ENCODE results near the gene TUBB1. TPM values are rescaled to one million over a fixed set of nuclear protein-coding genes. Genes with fewer than 3 reads are reported as not detected.
A peak's percentile ranks its signal among the peaks of the same experiment; 100 is the strongest.

The TUBB1 gene
- total and polyA plus RNA-seq, 2 of the 4 experiments (the other 2 are of a cell fraction): not detected

DNA sequence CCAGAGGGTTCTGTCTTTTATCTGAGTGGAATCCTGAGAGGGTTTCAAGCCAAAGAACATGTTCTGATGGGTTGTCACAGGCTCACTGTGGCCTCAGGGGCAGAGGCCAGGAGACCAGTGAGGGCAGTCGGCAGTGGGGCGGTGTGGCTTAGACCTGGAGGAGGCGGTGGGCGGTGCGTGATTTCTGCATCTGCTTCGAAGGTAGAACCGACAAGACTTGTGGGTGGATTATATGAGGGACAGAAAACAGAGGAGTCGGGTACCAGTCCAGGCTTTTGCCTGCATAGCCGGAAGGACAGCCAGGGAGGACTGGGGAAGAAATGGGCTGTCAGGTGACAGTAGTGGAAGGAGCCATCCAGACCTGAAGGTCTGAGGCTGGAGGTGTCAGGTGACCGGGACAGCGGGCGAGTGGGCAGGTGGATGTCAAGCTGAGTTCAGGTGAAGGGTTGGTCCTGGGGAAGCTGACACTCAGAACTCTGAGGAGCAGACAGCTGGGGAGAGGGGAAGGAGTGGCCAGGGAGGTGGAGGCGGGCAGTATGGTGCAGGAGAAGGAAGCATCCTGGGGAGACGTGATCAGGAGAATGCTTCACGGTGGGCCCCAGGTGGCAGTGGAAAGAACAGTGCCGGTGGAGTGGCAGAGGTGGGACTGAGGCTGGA, 15.3 kb upstream of the TUBB1 start:
- Histone ChIP-seq H3K14ac (replicated peaks; ENCODE audit: low read depth, low read length) (no peak overlapping the region), H4K8ac (ENCODE audit: low read depth in 2 of 2, low read length in 2 of 2) (no peak overlapping the region), H3K4me1 (ENCODE audit: control insufficient read depth, insufficient read depth, low read length) (peaks cover 12% of the 10 kb centered on the region), H4K20me1 (ENCODE audit: insufficient read depth, low read length) (no peaks in the 10 kb centered on the region; the same call in 1 of the 2 replicates), H3K27me3 (ENCODE audit: control insufficient read depth, insufficient read depth, low read length) (no peaks in the 10 kb centered on the region), H4K5ac (ENCODE audit: low read depth, low read length) (no peak overlapping the region), H2AK5ac (ENCODE audit: low read depth, low read length) (no peak overlapping the region), H2BK20ac (ENCODE audit: low read depth, low read length) (no peak overlapping the region), H2BK5ac (ENCODE audit: low read depth, low read length, poor library complexity, severe bottlenecking) (no peak overlapping the region), H3K36me3 (ENCODE audit: control insufficient read depth, insufficient read depth, low read length) (peaks cover 11% of the 10 kb centered on the region), H3K18ac (ENCODE audit: low read depth, low read length) (no peak overlapping the region), H2BK15ac (ENCODE audit: low read depth, low read length) (no peak overlapping the region), H4K91ac (ENCODE audit: insufficient read depth, low read depth, low read length) (no peak overlapping the region), H3K79me1 (ENCODE audit: low read depth in 1 of 2, low read length in 2 of 2) (peaks cover 10 to 35% of the 10 kb centered on the region in 2 experiments; a peak in 3 of 4 replicates), H3K9ac (ENCODE audit: low read depth, low read length) (no peak overlapping the region), H3K4me3 (ENCODE audit: insufficient read depth, low read depth, low read length) (no peak overlapping the region), H3K23ac (ENCODE audit: low read depth, low read length) (no peak overlapping the region), H3K4ac (ENCODE audit: low read depth, low read length) (no peak overlapping the region), H3K4me2 (ENCODE audit: low read depth, low read length) (no peak overlapping the region), H3K9me1 (ENCODE audit: insufficient read depth, low read length) (peaks cover 11% of the 10 kb centered on the region; the same call in 1 of the 2 replicates), H2AK9ac (replicated peaks; ENCODE audit: low read depth, low read length, poor library complexity) (peak overlapping the region; percentile 70), H2BK120ac (ENCODE audit: low read depth, low read length) (no peak overlapping the region), H3K56ac (ENCODE audit: extremely low read depth, insufficient read depth, low read length) (no peak overlapping the region), H3K9me3 (ENCODE audit: control insufficient read depth, insufficient read depth, low read length) (no peaks in the 10 kb centered on the region), H3K27ac (ENCODE audit: insufficient read depth, low read length) (no peak overlapping the region), H2AFZ (replicated peaks; ENCODE audit: low read length, poor library complexity) (no peak overlapping the region)
- intact Hi-C loops (cut with micrococcal nuclease) (no loop called here), dilution Hi-C loops (cut with HindIII; ENCODE audit: low sequenced_read_pairs, unreplicated experiment) (no loop called here), in situ Hi-C loops (cut with MboI; ENCODE audit: low sequenced_read_pairs) (no loop called here)
- ChIA-PET CTCF (no interaction called here), POLR2A (ENCODE audit: unreplicated experiment) (no interaction called here)
- 92% methylated on average over 5 of the region's 16 CpGs; no CpG with 5 or more reads in 1 of the 2 experiments for WGBS, 2 experiments (ENCODE audit: extremely low coverage in 2 of 2, insufficient read length in 1 of 2)
- ATAC-seq (ENCODE audit: low read depth): no peak
- TF ChIP-seq FOS (IDR thresholded peaks at IDR 0.05; ENCODE audit: low read depth, low read length): no peak
- TF ChIP-seq CHD1 (IDR thresholded peaks at IDR 0.05; ENCODE audit: low read depth, low read length): no peak
- no peak for TF ChIP-seq NFE2L2 (IDR thresholded peaks at IDR 0.05; ENCODE audit: low read depth, low read length)
- DNase-seq: no peak
- no TSS peak for BruUV-seq (replicated peaks)

Measured in IMR-90 (cell line).